IMR-90 (cell line): ENCODE measurements around the gene YPEL4. TPM values are rescaled to one million over a fixed set of nuclear protein-coding genes. Genes with fewer than 3 reads are reported as not detected.

Source experiments
- ATAC-seq: fragments of 200-7000 bp; cut with Tn5 transposase; 2 replicates; pipeline ENCODE4 v1.9.1; 2020; ENCODE audit warnings: low read depth, mild to moderate bottlenecking, moderate library complexity
- BruUV-seq: library from RNA; stranded (reverse); fragments of 400-500 nt; replicated peaks from 2 replicates; lab custom pipeline; 2021; lab: Mats Ljungman, UMichigan
- CTCF ChIA-PET: fragments of 300-600 bp; formaldehyde crosslinking; extraction: SDS; loops from one replicate; lab custom pipeline; 2021; ENCODE audit warnings: antibody characterized with exemption; lab: Yijun Ruan, JAX
- POLR2A ChIA-PET: fragments of 300-600 bp; sonication (Branson Sonifier 250); formaldehyde crosslinking; loops from one replicate; lab custom pipeline; 2022; ENCODE audit warnings: antibody characterized with exemption; ENCODE audit not compliant: unreplicated experiment; lab: Charles Lee
- DNase-seq: peaks from one replicate; pipeline ENCODE4 v3.0.0; 2013
- H2AFZ ChIP-seq: replicated peaks from 2 replicates; pipeline ENCODE3; 2013; ENCODE audit warnings: low read length, mild to moderate bottlenecking; ENCODE audit not compliant: poor library complexity
- H2AK5ac ChIP-seq: 2 replicates; pipeline ENCODE4 v1.6.1; 2013; ENCODE audit warnings: low read depth, low read length, inconsistent platforms
- H2AK9ac ChIP-seq: replicated peaks from 2 replicates; pipeline ENCODE3; 2013; ENCODE audit warnings: mild to moderate bottlenecking, low read depth, low read length, moderate library complexity; ENCODE audit not compliant: poor library complexity
- H2BK120ac ChIP-seq: 2 replicates; pipeline ENCODE4 v1.6.1; 2013; ENCODE audit warnings: low read depth, low read length, inconsistent platforms
- H2BK15ac ChIP-seq: 3 replicates; pipeline ENCODE4 v1.6.1; 2013; ENCODE audit warnings: low read depth, low read length, inconsistent platforms
- H2BK20ac ChIP-seq: 2 replicates; pipeline ENCODE4 v1.6.1; 2013; ENCODE audit warnings: low read depth, mild to moderate bottlenecking, inconsistent platforms, low read length, moderate library complexity
- H2BK5ac ChIP-seq: 2 replicates; pipeline ENCODE4 v1.6.1; 2013; ENCODE audit warnings: mild to moderate bottlenecking, low read depth, low read length, inconsistent platforms; ENCODE audit not compliant: poor library complexity, severe bottlenecking
- H3K14ac ChIP-seq: replicated peaks from 2 replicates; pipeline ENCODE4 v1.6.1; 2013; ENCODE audit warnings: low read depth, low read length, inconsistent platforms
- H3K18ac ChIP-seq: 2 replicates; pipeline ENCODE4 v1.6.1; 2013; ENCODE audit warnings: low read depth, low read length, control low read depth
- H3K23ac ChIP-seq: 2 replicates; pipeline ENCODE4 v1.6.1; 2013; ENCODE audit warnings: low read depth, low read length, inconsistent platforms
- H3K27ac ChIP-seq: 2 replicates; pipeline ENCODE4 v1.5.1; 2013; ENCODE audit warnings: mild to moderate bottlenecking, control low read depth, low read length; ENCODE audit not compliant: insufficient read depth
- H3K27me3 ChIP-seq: 2 replicates; pipeline ENCODE4 v1.6.1; 2013; ENCODE audit warnings: low read length; ENCODE audit not compliant: control insufficient read depth, insufficient read depth
- H3K36me3 ChIP-seq: 2 replicates; pipeline ENCODE4 v1.6.1; 2013; ENCODE audit warnings: low read length, mixed read lengths; ENCODE audit not compliant: control insufficient read depth, insufficient read depth
- H3K4ac ChIP-seq: 2 replicates; pipeline ENCODE4 v1.6.1; 2013; ENCODE audit warnings: low read depth, low read length, inconsistent platforms
- H3K4me1 ChIP-seq: 2 replicates; pipeline ENCODE4 v1.6.1; 2013; ENCODE audit warnings: low read length, mixed read lengths; ENCODE audit not compliant: control insufficient read depth, insufficient read depth
- H3K4me2 ChIP-seq: 2 replicates; pipeline ENCODE4 v1.6.1; 2013; ENCODE audit warnings: low read depth, mild to moderate bottlenecking, control low read depth, low read length, moderate library complexity
- H3K4me3 ChIP-seq: 2 replicates; pipeline ENCODE4 v1.5.1; 2013; ENCODE audit warnings: low read depth, mild to moderate bottlenecking, control low read depth, low read length, moderate library complexity; ENCODE audit not compliant: insufficient read depth
- H3K56ac ChIP-seq: 2 replicates; pipeline ENCODE4 v1.6.1; 2013; ENCODE audit warnings: low read length, inconsistent platforms; ENCODE audit not compliant: insufficient read depth; ENCODE audit errors: extremely low read depth
- H3K79me1 ChIP-seq, 2 experiments: 2 replicates each; pipeline ENCODE4 v1.6.1; 2013; ENCODE audit warnings: low read length in 2 of 2, inconsistent platforms in 1 of 2, low read depth in 1 of 2
- H3K9ac ChIP-seq: 2 replicates; pipeline ENCODE4 v1.6.1; 2013; ENCODE audit warnings: low read depth, low read length, control low read depth
- H3K9me1 ChIP-seq: 2 replicates; pipeline ENCODE4 v1.6.1; 2013; ENCODE audit warnings: low read length, inconsistent platforms; ENCODE audit not compliant: insufficient read depth
- H3K9me3 ChIP-seq: 2 replicates; pipeline ENCODE4 v1.6.1; 2013; ENCODE audit warnings: low read length; ENCODE audit not compliant: control insufficient read depth, insufficient read depth
- H4K20me1 ChIP-seq: 2 replicates; pipeline ENCODE4 v1.6.1; 2013; ENCODE audit warnings: low read length, inconsistent platforms; ENCODE audit not compliant: insufficient read depth
- H4K5ac ChIP-seq: 2 replicates; pipeline ENCODE4 v1.6.1; 2013; ENCODE audit warnings: mild to moderate bottlenecking, low read depth, low read length, control low read depth
- H4K8ac ChIP-seq, 2 experiments: 2 replicates each; pipeline ENCODE4 v1.6.1; 2013; ENCODE audit warnings: low read depth in 2 of 2, low read length in 2 of 2, control low read depth in 1 of 2, inconsistent platforms in 1 of 2
- H4K91ac ChIP-seq: 2 replicates; pipeline ENCODE4 v1.6.1; 2013; ENCODE audit warnings: low read depth, low read length, inconsistent platforms; ENCODE audit not compliant: insufficient read depth
- BHLHE40 ChIP-seq: fragments of 150-350 bp; IDR thresholded peaks from 2 replicates; pipeline ENCODE4 v1.6.1; 2016; ENCODE audit warnings: mild to moderate bottlenecking, low read depth, low read length
- CEBPB ChIP-seq: IDR thresholded peaks from 2 replicates; pipeline ENCODE4 v1.6.1; 2012; ENCODE audit warnings: low read depth, low read length, improper control_type of control experiment
- MAFK ChIP-seq: IDR thresholded peaks from 2 replicates; pipeline ENCODE4 v1.6.1; 2012; ENCODE audit warnings: low read depth, low read length, improper control_type of control experiment
- MAZ ChIP-seq: IDR thresholded peaks from 2 replicates; pipeline ENCODE4 v1.6.1; 2012; ENCODE audit warnings: low read depth, mild to moderate bottlenecking, low read length, improper control_type of control experiment, moderate library complexity, borderline replicate concordance
- POLR2A ChIP-seq: IDR thresholded peaks from 2 replicates; pipeline ENCODE4 v1.6.1; 2012; ENCODE audit warnings: mild to moderate bottlenecking, low read depth, low read length
- RCOR1 ChIP-seq: IDR thresholded peaks from 2 replicates; pipeline ENCODE4 v1.6.1; 2012; ENCODE audit warnings: mild to moderate bottlenecking, low read length, improper control_type of control experiment; ENCODE audit not compliant: insufficient replicate concordance
- RFX5 ChIP-seq: IDR thresholded peaks from 2 replicates; pipeline ENCODE4 v1.8.0; 2012; ENCODE audit warnings: low read depth, mild to moderate bottlenecking, low read length, moderate library complexity
- SMC3 ChIP-seq: fragments of 150-350 bp; IDR thresholded peaks from 2 replicates; pipeline ENCODE4 v1.6.1; 2016; ENCODE audit warnings: low read depth, mild to moderate bottlenecking, antibody characterized with exemption, low read length, moderate library complexity
- WGBS, 2 experiments: methylation state at CpG; one replicate each; pipeline versions ENCODE4 v1.1.5 to v1.1.7; 2013; ENCODE audit warnings: missing lambda C conversion rate in 2 of 2; ENCODE audit not compliant: insufficient read length in 1 of 2; ENCODE audit errors: extremely low coverage in 2 of 2; 5-methylcytosine and 5-hydroxymethylcytosine counted together
- dilution Hi-C: fragments of 300-500 bp; cut with HindIII; formaldehyde crosslinking; loops from one replicate; pipeline ENCODE4 v1.14.3; 2018; ENCODE audit warnings: low sequenced_read_pairs; ENCODE audit not compliant: unreplicated experiment
- in situ Hi-C: fragments of 300-500 bp; cut with MboI; formaldehyde crosslinking; loops from 3 replicates; pipeline ENCODE4 v1.14.3; 2019; ENCODE audit warnings: low sequenced_read_pairs, inconsistent platforms, mixed read lengths
- intact Hi-C: fragments of 100-400 bp; cut with micrococcal nuclease; formaldehyde crosslinking; loops from 2 replicates; pipeline ENCODE4 v1.10.0; 2022
- polyA plus RNA-seq, 3 experiments: library from polyadenylated mRNA; depleted of rRNA; stranded (reverse); fragments of >200 nt; gene quantifications; 2 replicates each; pipeline ENCODE4 v1.2.3, GENCODE V29; 2012; ENCODE audit warnings: low replicate concordance in 1 of 3
- total RNA-seq: library from RNA; depleted of rRNA; stranded (reverse); fragments of >200 nt; gene quantifications from 2 replicates; pipeline ENCODE4 v1.2.3, GENCODE V29; 2012
- TF ChIP-seq, protein P1 (sequence below): fragments of 150-350 bp; IDR thresholded peaks from 2 replicates; pipeline ENCODE4 v1.6.1; 2016; ENCODE audit warnings: low read depth, mild to moderate bottlenecking, low read length, moderate library complexity, borderline replicate concordance
- TF ChIP-seq, protein P2 (sequence below): conservative IDR thresholded peaks from 2 replicates; pipeline ENCODE4 v1.5.1; 2012; ENCODE audit warnings: mild to moderate bottlenecking, low read depth, low read length, improper control_type of control experiment

Gene YPEL4
- total and polyA plus RNA-seq, 2 of the 4 experiments (the other 2 are of a cell fraction) = 0.18 to 0.79 TPM

DNA sequence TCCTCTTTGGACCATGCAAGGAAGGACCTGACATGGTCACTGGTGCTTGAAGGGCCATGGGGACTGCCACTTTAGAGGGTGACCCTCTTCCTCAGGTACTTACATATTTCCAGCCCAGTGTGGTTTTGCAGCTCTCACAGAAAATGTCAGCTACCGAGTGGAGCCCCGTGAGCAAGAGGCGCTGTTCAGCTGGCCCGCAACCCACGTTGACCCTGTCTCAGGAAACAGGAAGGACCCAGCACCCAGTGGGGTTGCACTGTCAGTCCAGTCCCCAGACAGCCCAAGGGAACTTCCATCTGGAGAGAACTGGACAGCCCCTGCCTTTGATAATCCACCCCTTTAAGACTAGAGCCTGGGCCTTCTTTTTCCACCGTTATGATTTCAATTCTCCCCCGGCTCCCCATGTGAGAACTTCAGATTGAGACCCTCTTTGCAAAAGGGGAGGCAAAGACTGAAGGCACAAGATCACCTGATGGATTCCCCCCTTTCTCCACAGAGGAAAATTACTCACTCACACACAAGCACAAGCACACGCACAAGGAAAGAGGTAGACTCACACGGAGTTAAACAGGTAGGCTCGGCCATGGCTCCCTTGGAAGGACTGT lies 3.4 kb downstream of the YPEL4 start:
- ChIA-PET POLR2A (interaction anchor here (0.5 kb wide), 1 partner anchor 63 kb away, joined by 7 read pairs; no protein-coding TSS in a partner anchor), CTCF (interaction anchor here (1.6 kb wide), 1 partner anchor 78 kb away, joined by 6 read pairs; the partner anchor contains the start of gene UBE2L6)
- no peak overlapping the region for H3K56ac ChIP-seq
- TF ChIP-seq SMC3 (no peak), MAFK (no peak), POLR2A (no peak), CEBPB (no peak), RFX5 (no peak), MAZ (no peak), BHLHE40 (no peak), RCOR1 (no peak)
- TF ChIP-seq, protein P1, sequence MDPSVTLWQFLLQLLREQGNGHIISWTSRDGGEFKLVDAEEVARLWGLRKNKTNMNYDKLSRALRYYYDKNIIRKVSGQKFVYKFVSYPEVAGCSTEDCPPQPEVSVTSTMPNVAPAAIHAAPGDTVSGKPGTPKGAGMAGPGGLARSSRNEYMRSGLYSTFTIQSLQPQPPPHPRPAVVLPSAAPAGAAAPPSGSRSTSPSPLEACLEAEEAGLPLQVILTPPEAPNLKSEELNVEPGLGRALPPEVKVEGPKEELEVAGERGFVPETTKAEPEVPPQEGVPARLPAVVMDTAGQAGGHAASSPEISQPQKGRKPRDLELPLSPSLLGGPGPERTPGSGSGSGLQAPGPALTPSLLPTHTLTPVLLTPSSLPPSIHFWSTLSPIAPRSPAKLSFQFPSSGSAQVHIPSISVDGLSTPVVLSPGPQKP = no peak
- TF ChIP-seq, protein P2, sequence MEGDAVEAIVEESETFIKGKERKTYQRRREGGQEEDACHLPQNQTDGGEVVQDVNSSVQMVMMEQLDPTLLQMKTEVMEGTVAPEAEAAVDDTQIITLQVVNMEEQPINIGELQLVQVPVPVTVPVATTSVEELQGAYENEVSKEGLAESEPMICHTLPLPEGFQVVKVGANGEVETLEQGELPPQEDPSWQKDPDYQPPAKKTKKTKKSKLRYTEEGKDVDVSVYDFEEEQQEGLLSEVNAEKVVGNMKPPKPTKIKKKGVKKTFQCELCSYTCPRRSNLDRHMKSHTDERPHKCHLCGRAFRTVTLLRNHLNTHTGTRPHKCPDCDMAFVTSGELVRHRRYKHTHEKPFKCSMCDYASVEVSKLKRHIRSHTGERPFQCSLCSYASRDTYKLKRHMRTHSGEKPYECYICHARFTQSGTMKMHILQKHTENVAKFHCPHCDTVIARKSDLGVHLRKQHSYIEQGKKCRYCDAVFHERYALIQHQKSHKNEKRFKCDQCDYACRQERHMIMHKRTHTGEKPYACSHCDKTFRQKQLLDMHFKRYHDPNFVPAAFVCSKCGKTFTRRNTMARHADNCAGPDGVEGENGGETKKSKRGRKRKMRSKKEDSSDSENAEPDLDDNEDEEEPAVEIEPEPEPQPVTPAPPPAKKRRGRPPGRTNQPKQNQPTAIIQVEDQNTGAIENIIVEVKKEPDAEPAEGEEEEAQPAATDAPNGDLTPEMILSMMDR = no peak
- H3K9me1 ChIP-seq = peaks cover 13% of the 10 kb centered on the region; the same call in 1 of the 2 replicates
- H2BK15ac ChIP-seq = no peak overlapping the region
- BruUV-seq = no TSS peak
- no peak overlapping the region for H3K18ac ChIP-seq
- no peak overlapping the region for H3K4ac ChIP-seq
- H2AK5ac ChIP-seq = peak overlapping the region; percentile 44; the same call in 1 of the 2 replicates
- H2BK20ac ChIP-seq = no peak overlapping the region
- no peak overlapping the region for H3K4me2 ChIP-seq
- H4K8ac ChIP-seq = no peak overlapping the region
- no peak overlapping the region for H2BK120ac ChIP-seq
- intact Hi-C loops = loop anchor here (5.0 kb wide), 1 partner anchor 876 kb away; no protein-coding TSS in a partner anchor
- no peaks in the 10 kb centered on the region for H3K27me3 ChIP-seq
- no peak overlapping the region for H3K14ac ChIP-seq
- peaks cover 71% of the 10 kb centered on the region for H4K20me1 ChIP-seq
- H3K23ac ChIP-seq = peak overlapping the region; percentile 33; the same call in 1 of the 2 replicates
- no peak overlapping the region for H4K5ac ChIP-seq
- DNase-seq = no peak
- H3K4me1 ChIP-seq = peaks cover 28% of the 10 kb centered on the region
- dilution Hi-C loops = no loop called here
- peaks cover 6% of the 10 kb centered on the region; the same call in 1 of the 2 replicates for H3K36me3 ChIP-seq
- H2BK5ac ChIP-seq = no peak overlapping the region
- H2AFZ ChIP-seq = peak overlapping the region; percentile 46
- H3K4me3 ChIP-seq = no peak overlapping the region
- peak overlapping the region; percentile 19 for H2AK9ac ChIP-seq
- no peaks in the 10 kb centered on the region for H3K9me3 ChIP-seq
- no peak overlapping the region for H3K9ac ChIP-seq
- 54% methylated on average over 4 of the region's 10 CpGs; no CpG with 5 or more reads in 1 of the 2 experiments for WGBS, 2 experiments
- in situ Hi-C loops = loop anchor here (10.0 kb wide), 2 partner anchors 151 to 191 kb away; no protein-coding TSS in a partner anchor
- peaks cover 14 to 54% of the 10 kb centered on the region in 2 experiments for H3K79me1 ChIP-seq
- no peak for ATAC-seq
- H4K91ac ChIP-seq = no peak overlapping the region
- H3K27ac ChIP-seq = no peak overlapping the region
